Activated CD4-positive, alpha-beta T cell treated with anti-CD3 and anti-CD28 coated beads, Interleukin-2, amount 50 U/mL, for 4 hours (primary cell): ENCODE results near the gene OSBPL5.

Source experiments
- DNase-seq, 2 experiments: peaks; one replicate each; pipeline ENCODE4 v3.0.0-alpha.2; 2020

Gene OSBPL5

DNA sequence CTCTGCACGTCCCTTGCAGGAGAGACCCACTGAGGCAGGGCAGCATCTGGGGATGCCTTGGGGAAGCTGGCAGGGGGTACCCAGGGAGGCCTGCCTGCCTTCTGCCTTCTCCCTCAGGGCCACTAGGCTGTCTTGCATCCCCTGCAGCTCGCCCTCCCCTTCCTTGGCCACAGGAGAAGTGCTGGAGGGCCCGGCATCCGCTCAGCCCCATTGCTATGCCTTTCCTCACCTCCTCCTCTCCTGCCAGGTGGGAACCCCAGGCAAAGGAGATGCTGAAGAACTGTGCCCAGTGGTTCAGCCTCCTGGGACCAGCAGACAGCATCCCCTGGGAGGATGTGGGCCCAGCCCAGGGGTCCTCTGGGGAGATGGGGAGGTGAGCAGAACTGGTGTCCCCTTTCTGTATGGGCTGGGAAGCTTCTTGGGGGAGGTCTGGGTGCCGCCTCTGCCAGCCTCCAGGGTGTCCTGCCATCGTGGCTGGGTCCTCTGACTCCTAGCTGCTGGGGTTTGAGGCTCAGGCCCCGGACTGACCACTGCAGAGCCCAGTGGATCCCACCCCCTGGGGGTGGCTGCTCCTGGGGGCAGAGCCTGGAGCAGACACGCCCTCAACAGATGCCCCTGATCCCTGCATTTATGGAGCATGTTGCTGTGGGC is 32.9 kb upstream of the OSBPL5 start:
- no peak for DNase-seq

DNA sequence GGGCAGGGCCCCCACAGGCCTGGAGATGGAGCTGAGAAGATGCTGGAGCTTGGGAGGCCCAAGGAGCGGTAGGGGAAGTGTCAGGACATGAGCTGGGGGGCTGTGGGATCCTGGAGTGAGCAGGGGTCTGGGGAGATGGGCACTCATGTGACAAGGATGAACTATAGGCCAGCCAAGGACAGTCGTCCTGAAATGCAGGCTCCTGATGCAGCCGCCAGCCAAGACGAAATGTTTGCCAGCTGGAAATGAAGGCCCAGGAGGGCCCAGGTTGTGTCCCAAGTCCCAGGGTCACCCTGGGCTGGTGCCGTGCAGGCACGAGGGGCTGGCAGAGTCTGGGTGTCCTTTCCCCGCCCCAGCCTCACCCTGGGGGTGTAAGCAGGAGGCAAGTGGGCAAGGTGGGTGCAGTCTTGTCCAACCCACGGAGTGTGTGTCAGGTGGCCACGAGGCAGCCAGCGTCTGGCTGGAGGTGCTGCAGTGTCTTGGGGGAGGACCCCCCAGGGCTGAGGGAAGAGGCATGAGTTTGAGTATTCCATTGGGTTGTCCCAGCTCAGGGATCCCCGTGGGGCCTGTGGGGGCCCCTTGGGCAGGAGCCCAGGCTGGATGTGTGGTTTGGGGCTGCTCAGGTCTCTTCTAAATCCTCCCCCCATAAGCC is 32.1 kb upstream of the OSBPL5 start:
- DNase-seq, result no peak

DNA sequence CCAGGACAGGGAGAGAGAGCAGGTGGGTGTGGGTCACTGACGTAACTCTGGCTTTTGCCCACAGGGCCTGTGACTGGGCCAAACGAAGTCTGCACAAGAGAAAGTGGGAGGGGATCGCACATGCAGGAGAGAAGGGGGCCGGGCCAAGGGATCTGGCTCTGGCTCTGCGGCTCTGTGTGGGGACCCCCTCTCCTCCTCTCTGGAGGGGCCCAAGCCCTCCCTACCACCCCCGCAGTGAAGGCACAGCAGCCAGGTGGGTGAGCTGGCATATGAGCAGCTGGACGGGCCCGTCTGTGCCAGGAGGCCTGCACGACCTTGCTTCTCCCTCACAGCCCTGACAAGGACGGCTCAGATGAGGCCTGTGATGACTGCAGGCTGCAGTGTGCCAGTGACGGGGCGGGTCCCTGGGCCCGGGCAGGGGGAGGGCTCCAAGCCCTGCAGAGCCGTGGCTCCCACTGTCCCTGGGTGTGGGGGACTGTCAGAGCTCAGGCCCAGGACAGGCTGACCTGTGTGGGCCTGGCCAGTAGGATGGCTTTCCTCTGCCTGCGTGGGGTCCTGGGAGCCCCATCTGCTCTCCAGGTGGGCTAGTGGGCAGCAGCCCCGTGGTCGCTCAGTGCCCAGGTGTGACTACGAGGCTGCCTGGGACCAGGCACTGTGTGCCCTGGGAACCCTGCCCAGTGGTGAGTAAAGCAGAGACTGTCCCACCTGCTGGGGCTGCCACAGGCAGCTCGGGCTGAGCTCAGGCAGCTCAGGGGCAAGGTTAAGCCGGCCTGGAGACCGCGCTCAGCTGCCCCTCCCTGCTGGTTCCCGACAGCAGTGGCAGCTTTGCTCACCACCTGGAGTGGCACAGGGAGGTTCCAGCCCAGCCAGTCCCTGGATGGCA is 31.3 kb upstream of the OSBPL5 start:
- no peak for DNase-seq

DNA sequence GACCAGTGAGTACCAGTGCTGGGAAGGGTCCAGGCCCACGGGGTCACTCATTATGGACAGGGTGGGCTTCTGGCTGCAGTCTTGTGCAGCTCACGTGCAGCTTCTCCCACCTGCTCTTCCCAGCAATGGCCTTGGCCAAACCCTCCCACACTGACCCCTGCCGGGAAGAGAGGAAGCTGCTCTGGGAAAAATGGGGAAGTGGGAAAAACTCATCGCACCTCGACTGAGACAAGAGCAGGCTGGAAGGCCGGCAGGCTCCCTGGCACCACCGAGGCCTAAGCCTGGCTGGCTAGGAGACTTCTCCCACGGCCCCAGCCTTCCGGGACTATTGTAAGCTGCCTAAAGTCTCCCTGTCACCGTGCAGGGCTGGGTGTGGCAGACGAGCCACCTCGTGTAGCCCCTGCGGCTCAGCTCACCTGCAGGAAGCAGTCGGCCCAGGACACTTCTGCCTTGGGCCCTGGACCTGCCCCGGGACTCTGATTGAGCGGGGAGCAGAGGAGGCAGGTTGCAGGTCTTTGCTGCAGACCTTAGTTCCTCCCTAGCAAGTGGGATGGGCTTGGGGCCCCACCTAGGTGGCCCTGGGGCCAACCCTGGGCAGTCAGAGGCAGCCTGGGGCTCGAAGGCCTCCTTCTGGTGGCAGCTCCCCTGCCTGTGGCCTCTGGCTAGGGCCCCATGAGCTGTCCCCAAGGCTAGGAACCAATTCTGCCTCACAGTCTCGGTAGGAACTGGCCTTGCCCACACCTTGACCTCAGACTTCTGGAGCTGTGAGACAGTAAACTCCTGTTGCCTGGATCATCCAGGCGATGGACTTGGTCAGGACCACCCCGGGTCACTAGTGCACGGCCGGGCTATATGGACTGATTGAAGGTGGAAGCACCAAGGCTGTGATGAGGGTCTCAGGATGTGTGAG is 30.4 kb upstream of the OSBPL5 start:
- DNase-seq, result no peak

DNA sequence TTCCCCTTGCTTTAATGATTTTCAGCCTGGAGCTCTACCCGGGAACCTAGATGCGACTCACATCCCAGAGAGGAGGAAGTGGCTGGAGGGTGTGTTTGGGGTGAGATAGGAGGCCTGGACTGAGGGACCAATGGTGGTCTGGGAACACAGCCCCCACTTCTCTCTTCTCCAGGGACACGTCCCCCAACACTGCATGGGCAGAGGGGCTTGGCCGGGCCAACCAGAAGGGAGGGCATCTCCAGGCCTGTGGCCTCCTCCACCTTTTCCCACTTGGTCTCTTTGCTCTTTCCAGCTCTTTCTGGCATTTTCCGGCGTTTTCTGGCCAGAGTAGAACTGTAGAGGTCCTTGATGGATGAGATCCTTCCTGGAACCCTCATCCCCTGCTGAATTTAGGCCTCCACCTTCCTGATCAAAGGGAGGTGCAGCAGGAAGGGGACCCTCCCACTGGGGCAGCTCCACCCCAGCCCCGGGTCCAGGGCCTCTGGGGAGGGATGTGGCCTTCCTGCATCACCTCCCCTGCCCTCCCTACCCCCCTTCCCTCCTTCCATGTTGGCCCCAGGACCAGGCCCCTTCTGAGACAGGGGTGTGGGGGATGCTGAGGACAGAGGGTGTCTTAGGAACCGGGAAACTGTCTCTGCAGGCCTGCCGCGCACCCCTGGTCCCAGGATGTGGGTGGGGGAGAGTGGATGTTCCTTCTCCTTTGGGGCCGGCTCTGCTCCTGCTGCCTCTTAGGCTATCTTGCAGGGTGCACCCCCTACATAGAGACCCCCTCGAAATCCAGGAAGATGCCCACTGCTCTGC is 29.1 kb upstream of the OSBPL5 start:
- no peak for DNase-seq

DNA sequence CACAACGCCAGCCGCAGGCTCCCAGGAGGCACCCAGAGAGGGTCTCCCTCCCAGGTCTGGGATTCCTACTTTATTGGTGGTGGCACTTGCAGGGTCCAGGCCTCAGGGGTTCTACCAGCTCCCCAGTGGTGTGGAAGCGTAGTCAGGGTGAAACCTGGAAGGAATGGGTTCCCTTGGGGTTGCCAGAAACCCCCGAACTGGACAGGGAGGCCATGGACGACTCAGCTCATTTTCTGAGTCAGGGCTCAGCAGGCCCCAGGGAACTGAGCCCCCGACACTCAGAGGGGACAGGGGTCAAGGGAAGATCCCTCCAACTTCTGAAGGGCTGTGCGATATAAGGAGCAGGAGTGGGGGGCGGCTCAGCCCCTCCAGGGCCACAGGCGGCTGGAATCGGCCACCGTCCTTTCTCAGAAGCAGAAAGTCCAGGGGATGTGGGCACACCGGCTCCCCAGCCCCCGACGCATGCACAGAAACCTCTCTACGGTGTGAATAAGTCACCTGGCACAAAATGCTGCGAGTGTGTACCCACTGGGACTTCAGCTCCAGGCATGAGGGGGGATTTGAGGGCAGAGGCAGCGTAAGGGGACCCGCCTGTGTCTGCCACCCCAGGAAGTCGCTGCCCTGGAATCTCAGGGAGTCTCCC is 28.4 kb upstream of the OSBPL5 start:
- DNase-seq, result no peak

DNA sequence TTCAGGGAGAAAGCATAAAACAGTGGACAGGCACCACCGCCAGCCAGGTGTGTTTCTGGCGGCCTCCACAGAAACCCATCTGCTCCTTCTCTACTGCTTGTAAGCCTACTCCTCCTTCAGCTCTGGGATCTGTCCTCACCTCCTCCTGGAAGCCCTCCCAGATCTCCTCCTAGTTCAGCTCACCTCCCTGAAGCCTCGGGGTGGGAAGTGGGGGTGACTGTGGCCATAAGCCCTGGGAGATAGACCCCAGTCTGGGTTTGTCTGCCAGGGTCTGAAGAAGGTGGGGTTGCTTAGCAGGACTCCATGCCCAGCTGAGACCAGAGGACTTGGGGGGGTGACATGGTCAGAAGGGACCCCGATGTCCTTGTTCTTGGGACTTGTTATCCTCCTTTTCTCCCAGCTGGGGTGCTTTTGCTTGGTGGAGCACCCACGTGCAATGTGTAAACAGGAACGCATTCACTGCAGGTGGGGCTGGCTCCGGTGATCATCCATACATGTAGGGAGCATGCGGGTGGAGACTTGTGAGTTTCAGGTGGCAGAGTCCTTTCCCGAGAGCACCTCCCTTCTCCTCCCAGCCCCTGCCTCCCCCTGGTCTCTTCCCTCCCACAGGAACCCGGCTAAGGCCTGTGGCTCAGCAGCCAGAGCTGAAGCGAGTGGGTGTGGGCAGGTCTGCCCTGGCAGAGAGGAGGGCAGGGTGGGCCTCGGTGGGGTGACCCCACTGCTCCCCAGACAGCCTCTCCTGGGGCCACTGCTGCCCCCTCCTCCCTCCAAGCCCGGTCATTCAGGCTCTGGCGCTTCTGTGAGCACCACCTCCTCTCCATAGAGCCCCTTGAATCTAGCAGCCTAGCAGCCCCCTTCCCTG is 27.6 kb upstream of the OSBPL5 start:
- no peak for DNase-seq

DNA sequence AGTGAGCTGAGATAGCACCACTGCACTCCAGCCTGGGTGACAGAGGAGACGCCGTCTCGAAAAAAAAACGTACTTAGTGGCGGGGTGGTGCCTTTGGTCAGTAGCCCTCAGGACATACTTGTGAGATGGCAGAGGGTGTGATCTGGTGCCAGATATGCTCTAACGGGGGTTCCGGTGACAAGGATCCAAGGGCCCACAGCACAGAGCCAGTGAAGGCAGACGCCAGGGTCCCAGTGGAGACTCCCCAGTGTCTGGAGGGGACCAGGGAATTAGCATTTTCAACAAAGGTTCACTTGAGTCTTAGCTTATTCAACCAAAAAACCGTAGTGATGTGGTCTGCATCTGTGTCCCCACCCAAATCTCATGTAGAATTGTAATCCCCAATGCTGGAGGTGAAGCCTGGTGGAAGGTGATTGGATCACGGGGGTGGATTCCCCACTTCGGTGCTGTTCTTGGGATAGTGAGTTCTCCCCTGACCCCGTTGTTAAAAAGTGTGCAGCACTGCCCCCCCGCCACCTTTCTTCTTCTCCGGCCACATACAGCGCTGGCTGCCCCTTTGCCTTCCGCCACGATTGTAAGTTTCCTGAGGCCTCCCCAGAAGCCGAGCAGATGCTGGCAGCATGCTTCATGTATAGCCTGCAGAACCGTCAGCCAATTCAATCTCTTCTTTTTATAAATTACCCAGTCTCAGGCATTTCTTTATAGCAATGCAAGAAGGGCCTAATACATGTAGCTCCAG is 26.6 kb upstream of the OSBPL5 start:
- no peak for DNase-seq

DNA sequence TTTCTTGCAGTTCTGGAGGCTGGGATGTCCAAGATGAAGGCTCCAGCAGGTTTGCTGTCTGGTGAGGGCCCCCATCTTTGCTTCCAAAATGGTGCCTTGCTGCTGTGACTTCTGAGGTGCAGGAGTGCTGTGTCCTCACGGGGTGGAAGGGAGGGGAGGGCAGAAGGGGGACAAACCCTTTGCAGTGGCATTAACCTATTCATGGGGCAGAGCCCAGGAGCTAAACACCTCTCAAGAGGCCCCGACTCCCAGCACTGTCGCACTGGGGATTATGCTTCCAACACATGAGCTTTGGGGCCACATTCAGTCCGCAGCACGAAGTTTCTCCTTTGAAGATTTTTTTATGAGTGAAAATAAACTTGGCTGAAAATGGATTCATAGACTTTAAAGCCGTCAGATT is 25.5 kb upstream of the OSBPL5 start:
- no peak for DNase-seq

DNA sequence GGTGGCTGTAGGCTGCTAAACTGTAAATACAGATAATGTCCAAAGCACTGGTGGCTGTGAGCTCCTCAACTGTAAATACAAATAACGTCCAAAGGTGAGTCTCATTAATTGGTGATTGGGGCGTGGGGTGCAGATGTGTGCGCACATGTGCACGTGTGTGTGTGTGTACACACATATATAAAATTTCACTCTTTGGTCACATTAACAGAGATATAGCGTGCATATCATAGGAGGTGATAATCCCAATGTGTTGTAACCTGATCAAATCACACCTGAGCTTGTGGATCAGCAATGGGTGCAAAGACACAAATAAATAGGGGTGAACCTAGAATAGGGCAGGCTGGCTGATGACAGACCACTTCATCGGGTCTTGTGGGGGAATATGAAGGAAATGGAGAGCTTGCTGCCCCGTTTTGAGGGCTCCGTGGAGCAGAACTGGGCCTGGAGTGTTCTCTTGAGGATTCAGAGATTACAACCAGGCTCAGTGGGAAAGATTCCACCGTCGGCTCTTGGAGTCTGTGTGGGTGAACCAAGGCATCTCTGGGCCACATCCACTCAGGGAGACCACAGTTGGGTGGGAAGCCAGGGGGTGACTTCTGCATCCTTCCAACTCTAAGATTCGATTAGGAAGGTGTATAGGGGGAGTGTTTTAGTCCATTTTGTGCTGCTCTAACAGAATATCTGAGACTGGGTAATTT is 24.9 kb upstream of the OSBPL5 start:
- DNase-seq, result no peak

DNA sequence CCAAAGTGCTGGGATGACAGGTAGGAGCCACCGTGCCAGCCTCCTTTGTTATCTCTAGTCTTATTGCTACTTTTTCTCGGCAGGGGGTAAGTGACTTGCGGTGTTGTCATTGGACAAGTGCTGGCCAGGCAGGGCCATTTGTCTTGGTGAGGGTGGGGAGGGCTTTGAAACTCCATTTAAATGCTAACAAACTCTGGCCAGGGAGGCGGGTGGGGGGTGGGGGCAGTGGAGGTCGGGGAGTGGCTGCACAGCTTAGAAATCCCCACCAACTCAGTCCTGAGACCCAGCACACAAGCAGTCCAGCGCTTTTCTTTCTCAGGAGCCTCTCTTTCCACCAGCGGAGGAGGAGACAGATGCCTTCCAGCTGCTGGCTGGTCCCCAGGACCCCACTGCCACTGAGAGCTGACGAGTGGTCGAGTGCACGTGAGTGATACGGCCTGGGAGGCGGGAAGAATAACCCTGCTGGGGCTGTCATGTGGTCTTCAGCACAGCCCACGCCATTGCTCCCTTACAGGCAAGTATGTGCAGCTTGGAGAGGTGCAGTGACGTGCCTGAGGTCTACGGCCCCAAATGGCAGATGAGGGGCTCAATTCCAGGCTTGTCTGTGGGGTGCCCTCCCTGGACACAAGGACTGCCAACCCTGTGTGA is 24.2 kb upstream of the OSBPL5 start:
- no peak for DNase-seq

DNA sequence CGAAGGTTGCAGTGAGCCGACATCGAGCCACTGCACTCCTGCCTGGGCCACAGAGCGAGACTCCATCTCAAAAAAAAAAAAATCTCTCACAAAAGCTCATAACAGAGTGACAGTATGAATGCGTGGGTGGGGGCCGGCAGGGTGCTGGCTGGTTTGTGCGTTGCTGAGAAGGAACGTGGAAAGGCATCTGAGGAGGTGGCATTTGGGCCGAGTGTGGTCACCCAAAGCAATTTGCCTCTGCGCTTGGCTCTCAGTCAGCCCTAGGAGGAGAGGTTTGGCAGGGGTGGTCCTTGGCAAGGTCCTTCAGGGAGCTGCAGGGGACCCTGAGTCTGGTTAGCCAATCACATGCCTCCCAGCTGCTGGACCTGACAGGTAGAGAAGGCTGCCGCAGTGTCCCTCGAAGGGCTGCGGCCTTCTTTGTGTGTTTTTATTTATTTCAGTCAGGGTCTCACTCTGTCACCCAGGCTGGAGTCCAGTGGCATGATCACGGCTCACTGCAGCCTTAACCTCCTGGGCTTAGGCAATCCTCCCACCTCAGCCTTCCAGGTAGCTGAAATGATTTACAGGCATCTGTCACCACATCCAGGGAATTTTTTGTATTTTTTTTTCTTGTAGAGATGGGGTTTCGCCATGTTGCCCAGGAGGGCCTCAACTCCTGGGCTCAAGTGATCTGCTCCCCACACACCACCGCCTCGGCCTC is 23.5 kb upstream of the OSBPL5 start:
- DNase-seq, result no peak

DNA sequence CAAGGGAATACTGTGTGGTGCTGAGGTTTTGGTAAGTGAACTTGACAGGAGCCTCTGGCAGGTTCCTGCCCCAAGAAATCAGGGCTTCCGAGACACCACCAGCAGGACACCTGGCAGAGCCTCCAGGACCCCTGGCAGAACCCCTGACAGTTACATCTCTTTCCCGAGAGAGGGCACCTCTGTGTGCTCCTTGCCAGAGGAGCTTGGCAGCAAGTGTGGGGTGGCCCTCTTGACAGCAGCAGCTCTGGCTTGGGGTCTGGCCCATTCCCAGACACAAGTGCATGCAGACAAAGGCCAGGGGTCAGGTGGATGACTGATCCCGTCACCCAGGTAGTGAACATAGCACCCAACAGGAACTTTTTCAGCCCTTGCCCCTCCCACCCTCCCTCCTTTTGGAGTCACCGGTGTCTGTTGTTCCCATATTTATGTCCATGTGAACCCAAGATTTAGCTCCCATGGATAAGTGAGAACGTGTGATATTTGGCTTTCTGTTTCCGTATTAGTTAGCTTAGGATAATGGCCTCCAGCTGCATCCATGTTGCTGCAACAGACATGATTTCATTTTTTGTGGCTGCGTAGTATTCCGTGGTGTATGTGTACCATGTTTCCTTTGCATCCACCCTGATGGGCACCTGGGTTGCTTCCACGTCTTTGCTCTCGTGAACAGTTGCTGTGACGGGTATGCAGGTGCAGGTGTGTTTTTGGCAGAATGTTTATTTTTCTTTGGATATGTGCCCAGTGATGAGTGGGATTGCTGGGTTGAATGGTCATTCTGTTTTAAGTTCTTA is 21.2 kb upstream of the OSBPL5 start:
- DNase-seq, result no peak

DNA sequence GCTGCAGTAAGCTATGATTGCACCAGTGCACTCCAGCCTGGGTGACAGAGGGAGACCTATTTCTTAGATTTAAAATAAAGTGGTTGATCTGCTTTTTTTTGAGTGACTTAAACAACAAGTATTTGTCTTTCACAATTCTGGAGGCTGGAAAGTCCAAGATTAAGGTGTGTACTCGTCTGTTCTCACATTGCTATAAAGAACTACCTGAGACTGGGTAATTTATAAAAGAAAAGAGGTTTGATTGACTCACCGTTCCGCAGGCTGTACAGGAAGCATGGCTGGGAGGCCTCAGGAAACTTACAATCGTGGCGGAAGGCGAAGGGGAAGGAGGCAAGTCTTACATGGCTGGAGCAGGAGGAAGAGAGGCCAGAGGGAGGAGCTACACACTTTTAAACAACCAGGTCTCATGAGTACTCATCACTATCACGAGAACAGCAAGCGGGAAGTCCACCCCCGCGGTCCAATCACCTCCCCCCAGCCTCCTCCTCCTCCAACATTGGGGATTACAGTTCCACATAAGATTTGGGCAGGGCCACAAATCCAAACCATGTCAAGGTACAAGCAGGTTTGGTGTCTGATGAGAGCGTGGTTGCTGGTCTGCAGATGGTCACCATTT is 19.7 kb upstream of the OSBPL5 start:
- DNase-seq, result no peak

DNA sequence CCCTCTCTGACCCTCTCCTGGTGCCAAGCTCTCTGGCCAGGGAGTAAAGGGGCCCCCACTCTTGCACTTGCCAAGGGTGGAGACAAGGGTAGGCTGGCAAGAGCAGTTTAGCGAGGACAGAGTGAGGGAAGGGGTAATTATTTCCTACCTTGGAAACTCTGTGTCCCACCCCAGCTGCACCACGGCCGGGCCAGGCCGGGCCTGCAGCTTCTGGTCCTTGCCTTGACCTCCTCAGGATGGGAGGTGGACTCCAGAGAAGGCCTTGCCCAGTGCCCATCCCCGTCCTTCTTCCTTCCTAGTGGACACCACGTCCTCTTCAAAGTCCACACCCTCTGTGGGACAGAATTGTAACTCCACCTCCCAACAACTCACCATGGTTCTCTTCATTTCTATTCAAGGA is 18.4 kb upstream of the OSBPL5 start:
- DNase-seq, result no peak

DNA sequence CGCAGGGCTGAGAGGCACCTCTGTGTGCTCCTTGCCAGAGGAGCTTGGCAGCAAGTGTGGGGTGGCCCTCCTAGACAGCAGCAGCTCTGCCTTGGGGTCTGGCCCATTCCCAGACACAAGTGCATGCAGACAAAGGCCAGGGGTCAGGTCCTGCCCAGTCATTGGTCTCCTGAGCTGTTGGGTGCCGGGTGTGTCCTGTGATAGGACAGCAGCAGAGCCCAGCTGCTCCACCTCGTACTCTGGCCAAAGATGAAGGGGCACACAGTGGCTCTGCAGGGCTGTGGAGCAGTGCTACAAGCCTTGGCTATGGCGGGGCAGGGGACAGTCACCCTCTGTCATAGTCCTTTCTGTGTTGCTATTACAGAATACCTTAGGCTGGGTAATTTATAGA is 17.3 kb upstream of the OSBPL5 start:
- no peak for DNase-seq
